Colonic mucosa (tissue), 4 donors: ENCODE data around the gene ATP6V1E1. TPM values are rescaled to one million over a fixed set of nuclear protein-coding genes. Genes with fewer than 3 reads are reported as not detected.

ENCODE experiments used
- DNase-seq: peaks from one replicate; pipeline ENCODE4 v3.0.0-alpha.2; 2020
- H3K27ac ChIP-seq: fragments of 200-600 bp; one replicate; pipeline ENCODE4 v1.8.0; 2021
- H3K27me3 ChIP-seq: fragments of 200-600 bp; one replicate; pipeline ENCODE4 v1.8.0; 2021
- H3K36me3 ChIP-seq: fragments of 200-600 bp; one replicate; pipeline ENCODE4 v1.8.0; 2021
- H3K4me1 ChIP-seq: fragments of 200-600 bp; one replicate; pipeline ENCODE4 v1.8.0; 2021; ENCODE audit warnings: mild to moderate bottlenecking
- H3K4me3 ChIP-seq: fragments of 200-600 bp; one replicate; pipeline ENCODE4 v1.8.0; 2021
- H3K9ac ChIP-seq, 2 donors: one replicate each; pipeline ENCODE4 v1.7.0; 2013; ENCODE audit warnings: control low read depth in 2 of 2, low read depth in 2 of 2, low read length in 2 of 2
- H3K9me3 ChIP-seq: fragments of 200-600 bp; one replicate; pipeline ENCODE4 v1.8.0; 2021
- intact Hi-C: fragments of 100-400 bp; cut with DNase I; formaldehyde crosslinking; loops from one replicate; pipeline ENCODE4 v1.14.1; 2022
- total RNA-seq, 2 donors: library from RNA; stranded (reverse); fragmentation: NEBNext Ultra II Directional in 1 of 2; extraction: Animal tissue kit (Norgen Biotek cat#: 25700) in 1 of 2; gene quantifications; one replicate each; pipeline ENCODE4 v1.2.1, GENCODE V29; 2021
- TF ChIP-seq, protein P1 (sequence below): fragments of 200-600 bp; IDR thresholded peaks from one replicate; pipeline ENCODE4 v1.8.0; 2022; ENCODE audit warnings: antibody characterized with exemption, mild to moderate bottlenecking
- donor health status: healthy.
- donor health status: DM: no; HTN: no; CAD: no.
- donor health status: DM: no; HTN: no; CAD: no.

ATP6V1E1 gene
- total RNA-seq, 2 donors from 2014 or later, result 87.2 to 98.4 TPM

DNA sequence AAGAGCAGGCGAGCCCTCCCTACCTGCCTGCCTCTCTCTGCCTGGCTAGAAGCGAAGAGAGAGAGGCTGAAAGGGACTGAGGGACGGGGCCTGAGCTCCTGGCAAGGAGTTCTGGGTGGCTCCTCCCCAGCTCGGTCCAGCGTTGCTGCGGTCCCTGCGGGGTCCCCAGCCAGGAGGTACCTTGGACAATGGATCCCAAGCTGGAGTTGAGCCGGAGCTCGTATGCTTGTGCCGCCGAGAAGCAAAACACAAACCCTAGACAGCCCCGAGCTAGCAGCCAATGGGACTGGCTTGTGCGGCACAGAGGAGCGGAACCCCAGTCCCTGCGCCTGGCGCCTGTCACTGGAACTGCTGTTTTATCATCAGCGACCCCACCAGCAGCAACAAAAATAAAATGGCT is 46.9 kb downstream of the ATP6V1E1 start:
- intact Hi-C loops, result no loop called here
- no peak for DNase-seq
- Histone ChIP-seq H3K27me3 (no peaks in the 10 kb centered on the region), H3K36me3 (no peaks in the 10 kb centered on the region), H3K4me3 (no peak overlapping the region), H3K27ac (no peak overlapping the region), H3K4me1 (no peaks in the 10 kb centered on the region), H3K9ac (no peak overlapping the region), H3K9me3 (no peaks in the 10 kb centered on the region)
- TF ChIP-seq, protein P1, sequence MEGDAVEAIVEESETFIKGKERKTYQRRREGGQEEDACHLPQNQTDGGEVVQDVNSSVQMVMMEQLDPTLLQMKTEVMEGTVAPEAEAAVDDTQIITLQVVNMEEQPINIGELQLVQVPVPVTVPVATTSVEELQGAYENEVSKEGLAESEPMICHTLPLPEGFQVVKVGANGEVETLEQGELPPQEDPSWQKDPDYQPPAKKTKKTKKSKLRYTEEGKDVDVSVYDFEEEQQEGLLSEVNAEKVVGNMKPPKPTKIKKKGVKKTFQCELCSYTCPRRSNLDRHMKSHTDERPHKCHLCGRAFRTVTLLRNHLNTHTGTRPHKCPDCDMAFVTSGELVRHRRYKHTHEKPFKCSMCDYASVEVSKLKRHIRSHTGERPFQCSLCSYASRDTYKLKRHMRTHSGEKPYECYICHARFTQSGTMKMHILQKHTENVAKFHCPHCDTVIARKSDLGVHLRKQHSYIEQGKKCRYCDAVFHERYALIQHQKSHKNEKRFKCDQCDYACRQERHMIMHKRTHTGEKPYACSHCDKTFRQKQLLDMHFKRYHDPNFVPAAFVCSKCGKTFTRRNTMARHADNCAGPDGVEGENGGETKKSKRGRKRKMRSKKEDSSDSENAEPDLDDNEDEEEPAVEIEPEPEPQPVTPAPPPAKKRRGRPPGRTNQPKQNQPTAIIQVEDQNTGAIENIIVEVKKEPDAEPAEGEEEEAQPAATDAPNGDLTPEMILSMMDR, result no peak

DNA sequence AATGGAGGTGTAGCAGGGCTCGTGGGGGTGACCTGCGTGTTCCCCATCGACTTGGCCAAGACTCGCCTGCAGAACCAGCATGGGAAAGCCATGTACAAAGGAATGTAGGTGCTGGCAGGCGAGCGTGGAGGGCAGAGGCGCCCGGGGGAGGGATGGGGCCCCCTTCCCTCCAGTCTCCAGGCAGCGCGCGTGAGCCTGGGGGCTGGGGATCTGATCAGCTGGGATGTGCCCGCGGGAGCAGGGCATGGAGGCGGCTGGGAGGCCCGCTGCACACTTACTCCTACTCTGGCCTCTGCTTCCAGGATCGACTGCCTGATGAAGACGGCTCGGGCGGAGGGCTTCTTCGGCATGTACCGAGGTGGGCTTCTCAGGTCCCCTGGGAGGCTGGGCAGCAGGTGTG is 47.5 kb downstream of the ATP6V1E1 start:
- H3K36me3 ChIP-seq, result no peaks in the 10 kb centered on the region
- TF ChIP-seq, protein P1, result no peak
- H3K4me1 ChIP-seq, result no peaks in the 10 kb centered on the region
- intact Hi-C loops, result no loop called here
- no peak for DNase-seq
- H3K27me3 ChIP-seq, result no peaks in the 10 kb centered on the region
- H3K9ac ChIP-seq, result no peak overlapping the region
- no peak overlapping the region for H3K27ac ChIP-seq
- no peak overlapping the region for H3K4me3 ChIP-seq
- no peaks in the 10 kb centered on the region for H3K9me3 ChIP-seq

DNA sequence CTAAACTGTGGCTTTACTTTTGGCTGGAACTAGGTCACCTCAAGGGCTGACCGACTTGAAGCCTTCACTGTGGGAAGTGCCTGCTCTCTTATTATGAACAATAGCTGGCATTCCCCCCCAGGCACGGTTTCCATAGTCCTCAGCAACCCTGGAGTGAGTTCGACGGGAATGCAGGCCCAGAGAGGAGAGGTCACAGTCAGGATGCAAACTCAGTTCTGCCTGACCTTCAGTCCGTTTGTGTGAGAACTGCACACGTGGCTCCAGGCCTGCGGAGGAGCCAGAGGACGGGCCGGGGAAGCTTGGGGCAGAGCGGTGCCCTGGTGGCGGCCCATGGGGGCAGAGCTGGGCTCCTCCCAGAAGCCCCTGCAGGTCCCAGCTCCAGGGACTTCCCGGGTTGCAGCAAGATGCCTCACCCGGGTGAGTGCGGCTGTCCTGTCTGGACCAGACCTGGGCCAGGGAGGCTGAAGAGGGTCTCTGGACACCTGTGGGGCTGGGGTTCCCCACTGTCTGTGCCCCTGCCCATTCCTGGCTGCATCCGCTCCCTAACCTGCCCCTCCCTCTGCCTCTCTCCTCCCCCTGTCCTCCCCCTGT is 48.0 kb downstream of the ATP6V1E1 start:
- no peak overlapping the region for H3K9ac ChIP-seq
- no peaks in the 10 kb centered on the region for H3K9me3 ChIP-seq
- H3K27me3 ChIP-seq, result no peaks in the 10 kb centered on the region
- H3K27ac ChIP-seq, result no peak overlapping the region
- no peaks in the 10 kb centered on the region for H3K4me1 ChIP-seq
- DNase-seq, result no peak
- intact Hi-C loops, result no loop called here
- no peak overlapping the region for H3K4me3 ChIP-seq
- H3K36me3 ChIP-seq, result no peaks in the 10 kb centered on the region
- TF ChIP-seq, protein P1, result no peak

DNA sequence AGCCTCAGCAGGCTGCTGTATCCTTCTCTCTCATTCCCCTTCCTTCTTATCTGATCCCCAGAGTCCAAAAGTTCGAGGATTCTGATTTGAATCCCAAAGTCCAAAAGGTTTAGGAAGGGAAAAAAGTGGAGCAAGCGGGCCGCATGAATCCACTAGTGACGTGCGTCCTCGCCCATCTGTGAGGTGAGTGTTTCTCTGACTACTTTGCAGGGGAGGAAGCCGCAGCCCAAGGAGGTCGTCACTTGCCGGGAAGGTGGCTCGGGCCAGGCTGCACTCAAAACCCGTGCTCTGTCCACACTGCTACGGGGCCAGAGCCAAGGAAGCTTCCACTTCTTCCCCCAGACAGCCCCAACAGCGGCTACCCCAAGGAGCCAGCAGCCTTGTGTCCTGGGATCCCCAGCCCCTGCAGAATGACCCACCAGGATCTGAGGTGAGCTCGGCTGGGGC is 49.0 kb downstream of the ATP6V1E1 start:
- Histone ChIP-seq H3K9ac (no peak overlapping the region), H3K36me3 (no peaks in the 10 kb centered on the region), H3K27ac (no peak overlapping the region), H3K4me3 (no peak overlapping the region), H3K9me3 (no peaks in the 10 kb centered on the region), H3K27me3 (no peaks in the 10 kb centered on the region), H3K4me1 (no peaks in the 10 kb centered on the region)
- intact Hi-C loops, result no loop called here
- DNase-seq, result no peak
- TF ChIP-seq, protein P1, result no peak

DNA sequence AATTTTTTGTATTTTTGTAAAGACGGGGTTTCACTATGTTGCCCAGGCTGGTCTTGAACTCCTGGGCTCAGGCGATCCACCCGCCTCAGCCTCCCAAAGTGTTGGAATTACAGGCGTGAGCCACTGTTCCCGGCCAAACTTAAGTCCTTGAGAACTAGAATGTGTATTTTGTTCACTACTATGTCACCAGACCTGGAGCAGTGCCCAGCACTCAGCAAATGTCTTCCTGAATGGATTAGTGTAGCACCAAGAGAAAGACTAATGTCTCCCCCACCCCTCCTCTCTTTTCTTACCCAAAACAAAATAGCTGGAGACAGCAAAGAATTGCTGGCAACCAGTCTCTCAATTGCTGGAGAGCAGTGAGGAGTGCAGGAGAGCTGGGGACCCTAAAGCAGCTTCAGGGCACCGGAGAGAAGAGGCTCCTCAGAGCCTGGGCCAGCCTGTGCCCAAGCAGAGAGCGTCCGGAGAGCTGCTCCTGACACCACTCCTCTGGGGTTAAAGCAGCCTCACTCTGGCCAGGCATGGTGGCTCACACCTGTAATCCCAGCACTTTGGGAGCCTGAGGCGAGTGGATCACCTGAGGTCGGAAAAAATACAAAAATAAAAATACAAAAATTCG is 50.3 kb downstream of the ATP6V1E1 start:
- no peak overlapping the region for H3K4me3 ChIP-seq
- no peaks in the 10 kb centered on the region for H3K36me3 ChIP-seq
- TF ChIP-seq, protein P1, result no peak
- intact Hi-C loops, result no loop called here
- no peak overlapping the region for H3K27ac ChIP-seq
- H3K27me3 ChIP-seq, result no peaks in the 10 kb centered on the region
- no peaks in the 10 kb centered on the region for H3K4me1 ChIP-seq
- DNase-seq, result no peak
- no peaks in the 10 kb centered on the region for H3K9me3 ChIP-seq
- no peak overlapping the region for H3K9ac ChIP-seq
